Spleen (tissue), 11 donors: Measurements from ENCODE around the gene ERC2. TPM values are rescaled to one million over a fixed set of nuclear protein-coding genes. Genes with fewer than 3 reads are reported as not detected.

Experiments used
- DNase-seq: peaks from one replicate; pipeline ENCODE4 v3.0.0-alpha.2; 2020
- H3K27ac ChIP-seq, 8 donors: fragments of 200-600 bp; sonication (generic) in 7 of 8; 1 replicate in 4 of 8; 2 replicates in 4 of 8; pipeline versions ENCODE4 v1.5.0 to v1.8.0; 2016 to 2021; ENCODE audit warnings: inconsistent platforms in 4 of 8, mild to moderate bottlenecking in 4 of 8, moderate library complexity in 1 of 8
- H3K27me3 ChIP-seq, 7 donors: fragments of 200-600 bp; sonication (generic) in 6 of 7; replicated peaks in 1 of 7; 1 replicate in 4 of 7; 2 replicates in 3 of 7; pipeline versions ENCODE4 v1.5.0 to v1.8.0; 2016 to 2021; ENCODE audit warnings: inconsistent platforms in 3 of 7, mild to moderate bottlenecking in 1 of 7
- H3K36me3 ChIP-seq, 6 donors: fragments of 200-600 bp; sonication (generic) in 5 of 6; 1 replicate in 4 of 6; 2 replicates in 2 of 6; pipeline versions ENCODE4 v1.5.0 to v1.8.0; 2016 to 2021; ENCODE audit warnings: inconsistent platforms in 2 of 6
- H3K4me1 ChIP-seq, 6 donors: fragments of 200-600 bp; sonication (generic) in 5 of 6; 1 replicate in 3 of 6; 2 replicates in 3 of 6; pipeline versions ENCODE4 v1.5.0 to v1.8.0; 2016 to 2021; ENCODE audit warnings: inconsistent platforms in 3 of 6
- H3K4me3 ChIP-seq, 8 donors: fragments of 200-600 bp; sonication (generic) in 7 of 8; 1 replicate in 4 of 8; 2 replicates in 4 of 8; pipeline versions ENCODE4 v1.5.0 to v1.8.0; 2016 to 2021; ENCODE audit warnings: inconsistent platforms in 4 of 8, mild to moderate bottlenecking in 4 of 8, moderate library complexity in 2 of 8
- H3K9me3 ChIP-seq, 8 donors: fragments of 200-600 bp; sonication (generic) in 7 of 8; 1 replicate in 4 of 8; 2 replicates in 4 of 8; pipeline versions ENCODE4 v1.5.0 to v1.8.0; 2016 to 2021; ENCODE audit warnings: inconsistent platforms in 4 of 8
- POLR2A ChIP-seq, 3 donors: fragments of 450-650 bp; IDR thresholded peaks; one replicate each; pipeline ENCODE4 v1.5.1; 2017; ENCODE audit warnings: antibody characterized with exemption in 3 of 3, mild to moderate bottlenecking in 1 of 3
- POLR2AphosphoS5 ChIP-seq, 3 donors: sonication (generic); formaldehyde crosslinking; IDR thresholded peaks; one replicate each; pipeline ENCODE4 v1.5.1; 2017; ENCODE audit warnings: antibody characterized with exemption in 3 of 3
- WGBS, 5 donors: extraction: QIAGEN DNeasy Blood & Tissue Kit in 3 of 5; methylation state at CpG; one replicate each; pipeline versions ENCODE4 v1.1.5 to v1.1.7; 2013 to 2018; 5-methylcytosine and 5-hydroxymethylcytosine counted together
- intact Hi-C: fragments of 100-400 bp; cut with DNase I; formaldehyde crosslinking; loops from one replicate; pipeline ENCODE4 v1.15.0; 2023; ENCODE audit warnings: low total_unique reads
- polyA plus RNA-seq, 3 donors: library from polyadenylated mRNA; stranded (reverse); fragments of 200-250 nt; gene quantifications; one replicate each; pipeline ENCODE4 v1.2.1, GENCODE V29; 2013
- total RNA-seq, 7 donors: library from RNA; depleted of rRNA in 3 of 7; stranded (reverse); fragments of >200 nt in 3 of 7; fragmentation: NEBNext Ultra II Directional in 4 of 7; extraction: Animal tissue kit (Norgen Biotek cat#: 25700) in 4 of 7; gene quantifications; one replicate each; pipeline versions ENCODE4 v1.1.0 to v1.2.1, GENCODE V29; 2016 to 2021
- TF ChIP-seq, protein P1 (sequence below), 11 experiments: fragments of 200-600 bp in 7 of 11; fragments of 450-650 bp in 4 of 11; sonication (generic) in 4 of 11; IDR thresholded peaks in 8 of 11; conservative IDR thresholded peaks in 3 of 11; 1 replicate in 7 of 11; 2 replicates in 4 of 11; pipeline versions ENCODE4 v1.4.0 to v1.8.0; 2016 to 2021; ENCODE audit warnings: antibody characterized with exemption in 11 of 11, inconsistent platforms in 4 of 11, mild to moderate bottlenecking in 1 of 11
- donor health status: healthy with polysubstance abuse.
- donor health status: DM: no; HTN: no; CAD: no; lungs with moderate emphysema.
- donor health status: DM: no; HTN: no; CAD: no.
- donor health status: Bipolar disorder and iron deficiency.
- donor health status: healthy.
- donor health status: DM: no; HTN: no; CAD: no.
- donor health status: DM: yes; HTN: yes; CAD: no.

Gene ERC2
- total and polyA plus RNA-seq, 10 donors = 0.04 to 4.9 (median 0.39) TPM

DNA sequence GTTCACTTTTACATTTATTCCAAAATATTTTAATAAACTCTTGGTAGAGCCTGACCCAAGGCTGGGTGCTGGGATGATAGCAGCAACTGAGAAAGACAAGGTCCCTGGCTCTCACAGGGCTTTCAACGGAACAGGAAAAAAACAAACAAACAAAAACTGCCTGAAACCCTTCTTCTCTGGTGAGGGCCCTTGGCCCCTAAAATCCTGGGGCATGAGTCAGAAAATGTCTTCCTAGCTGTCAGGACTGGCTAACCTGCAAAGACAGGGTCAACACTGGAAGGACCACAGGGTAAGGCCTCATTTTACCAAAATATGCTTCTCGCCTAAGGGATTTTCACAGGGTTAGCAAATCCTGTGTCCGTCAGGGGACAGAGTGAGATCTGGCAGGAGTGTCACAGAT lies 935.5 kb downstream of the ERC2 start:
- no peak overlapping the region for H3K27ac ChIP-seq
- H3K27me3 ChIP-seq = no peaks in the 10 kb centered on the region
- H3K36me3 ChIP-seq = no peaks in the 10 kb centered on the region
- TF ChIP-seq, protein P1, sequence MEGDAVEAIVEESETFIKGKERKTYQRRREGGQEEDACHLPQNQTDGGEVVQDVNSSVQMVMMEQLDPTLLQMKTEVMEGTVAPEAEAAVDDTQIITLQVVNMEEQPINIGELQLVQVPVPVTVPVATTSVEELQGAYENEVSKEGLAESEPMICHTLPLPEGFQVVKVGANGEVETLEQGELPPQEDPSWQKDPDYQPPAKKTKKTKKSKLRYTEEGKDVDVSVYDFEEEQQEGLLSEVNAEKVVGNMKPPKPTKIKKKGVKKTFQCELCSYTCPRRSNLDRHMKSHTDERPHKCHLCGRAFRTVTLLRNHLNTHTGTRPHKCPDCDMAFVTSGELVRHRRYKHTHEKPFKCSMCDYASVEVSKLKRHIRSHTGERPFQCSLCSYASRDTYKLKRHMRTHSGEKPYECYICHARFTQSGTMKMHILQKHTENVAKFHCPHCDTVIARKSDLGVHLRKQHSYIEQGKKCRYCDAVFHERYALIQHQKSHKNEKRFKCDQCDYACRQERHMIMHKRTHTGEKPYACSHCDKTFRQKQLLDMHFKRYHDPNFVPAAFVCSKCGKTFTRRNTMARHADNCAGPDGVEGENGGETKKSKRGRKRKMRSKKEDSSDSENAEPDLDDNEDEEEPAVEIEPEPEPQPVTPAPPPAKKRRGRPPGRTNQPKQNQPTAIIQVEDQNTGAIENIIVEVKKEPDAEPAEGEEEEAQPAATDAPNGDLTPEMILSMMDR (IDR thresholded peaks at IDR 0.05 in 8 of 11, conservative IDR thresholded peaks at IDR 0.05 in 3 of 11) = no peak
- TF ChIP-seq POLR2A (IDR thresholded peaks at IDR 0.05) (no peak), POLR2AphosphoS5 (IDR thresholded peaks at IDR 0.05) (no peak)
- 89 to 95% (median 93%) methylated on average over 3 of the region's 3 CpGs for WGBS, 5 donors
- no peak overlapping the region for H3K4me3 ChIP-seq
- no peaks in the 10 kb centered on the region for H3K4me1 ChIP-seq
- intact Hi-C loops = no loop called here
- H3K9me3 ChIP-seq = no peaks in the 10 kb centered on the region
- no peak for DNase-seq

DNA sequence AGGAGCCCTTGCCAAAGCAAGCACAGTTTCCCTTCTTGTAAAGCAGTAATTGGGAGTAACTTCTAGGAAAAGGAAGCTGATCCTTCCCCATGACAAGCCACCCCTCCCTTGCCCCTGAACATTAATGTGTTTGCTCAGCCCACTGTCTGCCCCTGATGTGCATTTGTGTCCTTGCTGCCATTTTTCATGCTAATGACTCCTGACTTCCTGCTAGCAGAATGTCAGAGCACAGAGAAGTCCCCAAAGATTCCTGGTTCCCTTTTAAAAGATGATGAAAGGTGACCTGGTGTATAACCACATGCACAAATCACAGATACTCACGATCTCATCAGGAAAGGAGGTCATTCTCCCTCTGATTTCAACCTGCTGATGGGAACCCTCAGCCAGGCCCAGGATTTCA lies 936.9 kb downstream of the ERC2 start:
- intact Hi-C loops = no loop called here
- WGBS, 5 donors = 55 to 64% (median 58%) methylated on average over 1 of the region's 1 CpG
- Histone ChIP-seq H3K4me1 (no peaks in the 10 kb centered on the region), H3K36me3 (no peaks in the 10 kb centered on the region), H3K4me3 (no peak overlapping the region), H3K27me3 (no peaks in the 10 kb centered on the region), H3K27ac (no peak overlapping the region), H3K9me3 (no peaks in the 10 kb centered on the region)
- no peak for DNase-seq
- TF ChIP-seq, protein P1 (IDR thresholded peaks at IDR 0.05 in 8 of 11, conservative IDR thresholded peaks at IDR 0.05 in 3 of 11) = no peak
- TF ChIP-seq POLR2A (IDR thresholded peaks at IDR 0.05) (no peak), POLR2AphosphoS5 (IDR thresholded peaks at IDR 0.05) (no peak)

DNA sequence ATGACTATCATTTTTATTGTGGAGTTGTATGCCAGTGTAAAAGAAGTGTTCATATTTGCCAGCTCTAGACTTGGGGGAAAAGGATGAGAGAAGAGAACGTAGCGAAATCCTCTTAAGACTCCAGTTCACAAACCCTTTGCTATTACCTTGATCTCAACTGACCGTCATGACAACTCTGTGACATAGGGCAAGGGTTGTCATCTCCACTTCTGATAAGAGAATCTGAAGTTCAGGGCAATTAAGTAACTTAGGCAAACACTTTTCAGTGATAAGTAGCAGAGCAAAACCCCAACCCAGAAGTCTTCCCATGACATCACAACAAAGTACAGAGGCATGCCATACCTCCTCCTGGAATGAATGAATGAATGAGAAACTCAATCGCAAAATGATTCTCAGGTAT lies 940.9 kb downstream of the ERC2 start:
- no peaks in the 10 kb centered on the region for H3K9me3 ChIP-seq
- H3K4me3 ChIP-seq = no peak overlapping the region
- no peak for DNase-seq
- H3K27ac ChIP-seq = no peak overlapping the region
- H3K27me3 ChIP-seq = no peaks in the 10 kb centered on the region
- intact Hi-C loops = no loop called here
- H3K4me1 ChIP-seq = no peaks in the 10 kb centered on the region
- 91 to 96% (median 93%) methylated on average over 4 of the region's 4 CpGs for WGBS, 5 donors
- no peaks in the 10 kb centered on the region for H3K36me3 ChIP-seq
- TF ChIP-seq, protein P1 (IDR thresholded peaks at IDR 0.05 in 8 of 11, conservative IDR thresholded peaks at IDR 0.05 in 3 of 11) = no peak
- no peak for TF ChIP-seq POLR2AphosphoS5 (IDR thresholded peaks at IDR 0.05)
- TF ChIP-seq POLR2A (IDR thresholded peaks at IDR 0.05) = no peak

DNA sequence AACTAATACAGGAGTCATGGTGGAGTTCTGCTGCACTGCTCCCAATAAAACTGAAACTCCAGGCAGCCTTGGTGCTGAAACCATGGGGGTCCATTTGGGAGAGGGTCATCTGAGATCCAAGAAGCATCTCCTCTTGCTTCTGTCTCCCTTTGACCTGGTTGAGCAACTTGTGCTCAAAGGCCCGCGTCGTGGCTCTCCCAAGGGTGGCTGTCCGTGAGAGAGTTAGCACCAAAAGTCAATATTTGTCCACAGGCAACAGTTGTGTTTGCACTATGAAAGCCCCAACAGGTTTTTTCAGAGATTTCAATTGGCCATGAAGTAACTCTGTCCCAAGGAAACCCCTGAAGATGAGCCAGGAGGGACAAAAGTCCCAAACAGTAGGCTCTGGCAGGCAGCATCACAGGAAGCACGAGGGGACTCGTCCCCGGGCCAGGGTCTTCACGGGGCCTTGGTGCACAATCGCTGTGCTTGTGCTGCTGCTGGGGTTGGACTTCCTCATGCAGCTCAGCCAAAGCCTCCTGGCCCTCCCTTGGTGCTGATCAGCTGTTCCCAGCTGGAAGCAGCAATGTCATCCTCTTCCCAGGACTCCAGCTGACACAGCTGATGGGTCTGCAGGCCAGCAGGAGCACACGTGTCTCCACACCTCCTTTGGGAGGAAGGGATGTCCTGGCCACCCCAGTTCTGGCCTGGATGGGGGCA lies 941.8 kb downstream of the ERC2 start:
- no peaks in the 10 kb centered on the region for H3K27me3 ChIP-seq
- no peaks in the 10 kb centered on the region for H3K36me3 ChIP-seq
- no peaks in the 10 kb centered on the region for H3K9me3 ChIP-seq
- intact Hi-C loops = no loop called here
- DNase-seq = no peak
- no peak overlapping the region for H3K4me3 ChIP-seq
- no peak overlapping the region for H3K27ac ChIP-seq
- TF ChIP-seq POLR2A (IDR thresholded peaks at IDR 0.05) = no peak
- no peaks in the 10 kb centered on the region for H3K4me1 ChIP-seq
- 86 to 92% (median 90%) methylated on average over 10 of the region's 10 CpGs for WGBS, 5 donors
